HepG2 (cell line): ENCODE measurements around the gene ITIH3. TPM values are rescaled to one million over a fixed set of nuclear protein-coding genes. Genes with fewer than 3 reads are reported as not detected.

Source experiments
- AHDC1 ChIP-seq: sonication (generic); formaldehyde crosslinking; IDR thresholded peaks from 2 replicates; pipeline ENCODE4 v1.5.1; 2020; ENCODE audit warnings: mild to moderate bottlenecking, missing genetic modification reagents, borderline replicate concordance
- CERS6 ChIP-seq: sonication (generic); formaldehyde crosslinking; IDR thresholded peaks from 2 replicates; pipeline ENCODE4 v1.5.0; 2020; ENCODE audit warnings: missing genetic modification reagents
- GLI4 ChIP-seq: sonication (generic); formaldehyde crosslinking; IDR thresholded peaks from 2 replicates; pipeline ENCODE4 v1.5.1; 2020; ENCODE audit warnings: missing genetic modification reagents, mild to moderate bottlenecking, moderate library complexity, borderline replicate concordance
- JUN ChIP-seq: sonication (generic); formaldehyde crosslinking; IDR thresholded peaks from 2 replicates; pipeline ENCODE4 v1.4.0; 2020; ENCODE audit warnings: mild to moderate bottlenecking, missing genetic modification reagents
- KDM3A ChIP-seq: IDR thresholded peaks from 2 replicates; pipeline ENCODE4 v1.6.1; 2018; ENCODE audit warnings: low read depth, missing compliant biosample characterization
- MTA3 ChIP-seq: sonication (generic); formaldehyde crosslinking; IDR thresholded peaks from 2 replicates; pipeline ENCODE4 v1.4.0; 2020; ENCODE audit warnings: missing genetic modification reagents
- POLR2A ChIP-seq, 2 experiments: IDR thresholded peaks; 2 replicates each; pipeline ENCODE4 v1.6.1; 2011; ENCODE audit warnings: low read depth in 2 of 2, low read length in 2 of 2, mild to moderate bottlenecking in 1 of 2, moderate library complexity in 1 of 2; ENCODE audit not compliant: insufficient read depth in 1 of 2
- ZNF142 ChIP-seq: sonication (generic); formaldehyde crosslinking; IDR thresholded peaks from 2 replicates; pipeline ENCODE4 v1.4.0; 2020; ENCODE audit warnings: missing genetic modification reagents
- ZNF275 ChIP-seq: sonication (generic); formaldehyde crosslinking; IDR thresholded peaks from 2 replicates; pipeline ENCODE4 v1.8.0; 2022; ENCODE audit warnings: missing genetic modification reagents, mild to moderate bottlenecking, inconsistent platforms, borderline replicate concordance
- ZNF276 ChIP-seq: sonication (generic); formaldehyde crosslinking; IDR thresholded peaks from 2 replicates; pipeline ENCODE4 v1.4.0; 2020; ENCODE audit warnings: mild to moderate bottlenecking, low read depth, missing genetic modification reagents
- ZNF782 ChIP-seq: sonication (generic); formaldehyde crosslinking; IDR thresholded peaks from 2 replicates; pipeline ENCODE4 v1.4.0; 2020; ENCODE audit warnings: missing genetic modification reagents, mild to moderate bottlenecking, borderline replicate concordance
- polyA plus RNA-seq, 8 experiments: library from polyadenylated mRNA; depleted of rRNA in 3 of 8; stranded (reverse) in 7 of 8; unstranded in 1 of 8; fragments of >200 nt; fragmentation: Illumina TruSeq in 4 of 8; extraction: Trizol in 4 of 8; gene quantifications; 2 replicates each; pipeline versions ENCODE4 v1.2.1 to v1.2.3, GENCODE V29; 2011 to 2016; ENCODE audit warnings: low read depth in 4 of 8, missing spikeins in 1 of 8, mixed read lengths in 1 of 8; ENCODE audit not compliant: insufficient read depth in 1 of 8
- total RNA-seq, 5 experiments: library from RNA; depleted of rRNA; stranded (reverse); fragments of >200 nt; fragmentation: Illumina TruSeq; extraction: Trizol; gene quantifications; 2 replicates each; pipeline ENCODE4 v1.2.3, GENCODE V29; 2016; ENCODE audit warnings: low read depth in 1 of 5

ITIH3 gene
- total and polyA plus RNA-seq, 2 of the 13 experiments (the other 11 are each of a cell fraction or from before 2014, with no cell fraction given) = 105 to 632 TPM

- peak; percentile 33; the same call in 1 of the 2 replicates for TF ChIP-seq ZNF276 (CRISPR knock-in tag)
- TF ChIP-seq AHDC1 (CRISPR knock-in tag) = peak; percentile 38; the same call in 1 of the 2 replicates
- TF ChIP-seq KDM3A (CRISPR knock-in tag) = peak; percentile 16; the same call in 1 of the 2 replicates
- TF ChIP-seq MTA3 (CRISPR knock-in tag) = no peak
- peak; percentile 65; the same call in 1 of the 2 replicates for TF ChIP-seq ZNF275 (CRISPR knock-in tag)
- peak; percentile 9; the same call in 1 of the 2 replicates for TF ChIP-seq CERS6 (CRISPR knock-in tag)
- TF ChIP-seq ZNF142 (CRISPR knock-in tag) = peak; percentile 34; the same call in 1 of the 2 replicates
- TF ChIP-seq GLI4 (CRISPR knock-in tag) = peak; percentile 32; the same call in 1 of the 2 replicates
- no peak for TF ChIP-seq JUN
- peak; percentile 85 to 93 for TF ChIP-seq POLR2A (IDR thresholded peaks at IDR 0.05; ENCODE audit: insufficient read depth in 1 of 2, low read depth in 2 of 2, low read length in 2 of 2)
- TF ChIP-seq ZNF782 (CRISPR knock-in tag) = no peak
Measured at GRCh38 chr3:52770496-52771333, 23.9 kb upstream of the ITIH3 start, which contains the start of gene NEK4 (continued).
